Esophagus muscularis mucosa (tissue), 3 donors: ENCODE measurements around the gene MRC2.

Source experiments
- CTCF ChIP-seq, 3 experiments: fragments of 200-600 bp in 2 of 3; fragments of 450-650 bp in 1 of 3; sonication (generic) in 2 of 3; IDR thresholded peaks; one replicate each; pipeline ENCODE4 v1.5.1; 2017 to 2019; ENCODE audit warnings: antibody characterized with exemption in 3 of 3, mild to moderate bottlenecking in 2 of 3, moderate library complexity in 1 of 3
- POLR2A ChIP-seq: fragments of 450-650 bp; IDR thresholded peaks from one replicate; pipeline ENCODE4 v1.6.1; 2017; ENCODE audit warnings: antibody characterized with exemption, moderate library complexity, mild to moderate bottlenecking, low read depth
- POLR2AphosphoS5 ChIP-seq, 2 donors: sonication (generic); formaldehyde crosslinking; IDR thresholded peaks; one replicate each; pipeline ENCODE4 v1.6.1; 2017; ENCODE audit warnings: antibody characterized with exemption in 2 of 2

GRCh38 chr17:62621223-62621622, 6.2 kb upstream of the MRC2 start:
- TF ChIP-seq CTCF (IDR thresholded peaks at IDR 0.05) (no peak), POLR2AphosphoS5 (IDR thresholded peaks at IDR 0.05) (no peak), POLR2A (no peak)
